ENCODE results near the gene SRRM3. TPM values are rescaled to one million over a fixed set of nuclear protein-coding genes. Genes with fewer than 3 reads are reported as not detected.
"Not testable (repeated sequence)": the region's sequence is repeated elsewhere in the genome, so short reads cannot be mapped to it uniquely, and the experiment has no call there.

Gene SRRM3
- total RNA-seq, 1 donor from 2014 or later: 6.1 TPM

DNA sequence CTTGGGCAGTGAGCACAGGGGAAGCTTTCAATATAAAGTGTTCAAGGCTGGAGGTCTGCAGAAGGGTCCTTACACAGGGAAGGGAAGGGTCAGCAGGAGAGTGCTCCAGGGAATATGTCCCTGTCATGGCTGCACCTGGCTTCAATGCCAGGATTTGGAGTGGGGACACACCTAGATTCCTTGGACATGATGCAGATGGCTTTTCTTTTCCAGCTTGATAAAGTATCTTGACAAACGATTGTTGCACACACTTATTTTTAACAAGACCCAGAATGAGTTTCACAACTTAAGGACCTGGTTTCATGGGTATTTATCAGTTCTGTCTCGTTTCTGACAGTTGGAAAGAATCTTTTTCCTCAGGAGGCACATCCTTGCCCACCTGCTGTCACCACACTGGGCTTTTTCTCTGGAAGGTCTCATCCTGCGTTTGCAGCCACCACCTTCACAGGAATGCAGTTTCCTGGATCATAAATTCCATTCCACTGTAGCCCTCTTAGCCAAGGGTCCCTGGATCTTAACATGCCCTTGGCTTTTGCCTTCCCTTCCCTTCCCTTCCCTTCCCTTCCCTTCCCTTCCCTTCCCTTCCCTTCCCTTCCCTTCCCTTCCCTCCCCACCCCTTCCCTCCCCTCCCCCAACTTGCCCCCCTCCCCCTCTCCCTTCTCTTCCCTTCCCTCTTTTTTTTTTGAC is 21.7 kb downstream of the SRRM3 start:
- no peaks in the 10 kb centered on the region for H3K9me3 ChIP-seq (replicated peaks)
- H3K4me3 ChIP-seq: no peak overlapping the region
- H3K27me3 ChIP-seq (ENCODE audit: low read depth): peaks cover 96% of the 10 kb centered on the region
- TF ChIP-seq, protein P1, sequence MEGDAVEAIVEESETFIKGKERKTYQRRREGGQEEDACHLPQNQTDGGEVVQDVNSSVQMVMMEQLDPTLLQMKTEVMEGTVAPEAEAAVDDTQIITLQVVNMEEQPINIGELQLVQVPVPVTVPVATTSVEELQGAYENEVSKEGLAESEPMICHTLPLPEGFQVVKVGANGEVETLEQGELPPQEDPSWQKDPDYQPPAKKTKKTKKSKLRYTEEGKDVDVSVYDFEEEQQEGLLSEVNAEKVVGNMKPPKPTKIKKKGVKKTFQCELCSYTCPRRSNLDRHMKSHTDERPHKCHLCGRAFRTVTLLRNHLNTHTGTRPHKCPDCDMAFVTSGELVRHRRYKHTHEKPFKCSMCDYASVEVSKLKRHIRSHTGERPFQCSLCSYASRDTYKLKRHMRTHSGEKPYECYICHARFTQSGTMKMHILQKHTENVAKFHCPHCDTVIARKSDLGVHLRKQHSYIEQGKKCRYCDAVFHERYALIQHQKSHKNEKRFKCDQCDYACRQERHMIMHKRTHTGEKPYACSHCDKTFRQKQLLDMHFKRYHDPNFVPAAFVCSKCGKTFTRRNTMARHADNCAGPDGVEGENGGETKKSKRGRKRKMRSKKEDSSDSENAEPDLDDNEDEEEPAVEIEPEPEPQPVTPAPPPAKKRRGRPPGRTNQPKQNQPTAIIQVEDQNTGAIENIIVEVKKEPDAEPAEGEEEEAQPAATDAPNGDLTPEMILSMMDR (IDR thresholded peaks at IDR 0.05; ENCODE audit: borderline replicate concordance): no peak
- H3K4me1 ChIP-seq: no peaks in the 10 kb centered on the region
- DNase-seq: no peak
- H3K27ac ChIP-seq (replicated peaks): no peak overlapping the region
- intact Hi-C loops (cut with micrococcal nuclease): no loop called here
- no peaks in the 10 kb centered on the region for H3K36me3 ChIP-seq

DNA sequence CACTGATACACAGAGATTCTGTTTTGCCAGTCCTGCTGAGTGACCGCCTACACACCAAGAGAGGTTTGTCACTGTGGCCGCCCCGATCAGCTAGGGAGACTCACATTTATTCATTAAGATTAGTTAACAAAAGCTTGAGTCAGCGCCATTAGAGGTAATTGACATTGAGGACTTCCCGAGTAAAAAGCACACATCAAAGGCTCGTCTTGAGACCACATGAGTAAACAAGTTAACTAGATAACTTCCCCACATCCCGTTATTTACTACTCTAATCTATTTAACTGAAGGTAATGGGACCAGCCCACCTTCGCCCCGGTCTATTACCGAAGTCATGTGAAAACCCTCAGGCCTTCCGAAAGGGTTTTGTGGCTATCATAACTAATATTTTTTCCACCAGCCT is 23.0 kb downstream of the SRRM3 start:
- Histone ChIP-seq H3K27ac (replicated peaks) (no peak overlapping the region), H3K36me3 (no peaks in the 10 kb centered on the region), H3K4me1 (no peaks in the 10 kb centered on the region), H3K4me3 (no peak overlapping the region), H3K27me3 (ENCODE audit: low read depth) (peaks cover 96% of the 10 kb centered on the region), H3K9me3 (replicated peaks) (no peaks in the 10 kb centered on the region)
- no peak for DNase-seq
- TF ChIP-seq, protein P1 (IDR thresholded peaks at IDR 0.05; ENCODE audit: borderline replicate concordance): no peak
- intact Hi-C loops (cut with micrococcal nuclease): no loop called here

DNA sequence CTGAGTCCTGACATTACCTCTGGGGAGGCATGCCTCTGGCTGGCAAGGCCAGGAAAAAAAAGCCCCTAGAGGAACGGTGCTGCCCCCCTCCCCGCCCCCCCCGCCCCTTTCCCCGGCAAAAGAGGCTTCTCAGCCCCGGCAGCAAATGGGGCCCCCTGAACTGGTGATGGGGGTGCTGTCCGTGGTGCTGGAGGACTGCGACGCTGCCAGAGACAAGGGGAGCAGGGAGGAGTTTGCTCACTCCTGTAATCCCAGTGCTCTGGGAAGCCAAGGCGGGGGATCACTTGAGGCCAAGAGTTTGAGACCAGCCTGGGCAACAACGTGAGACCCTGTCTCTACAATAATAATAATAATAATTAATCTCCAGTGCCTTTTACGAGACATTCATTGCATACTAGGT is 23.7 kb downstream of the SRRM3 start:
- intact Hi-C loops (cut with micrococcal nuclease): no loop called here
- H3K9me3 ChIP-seq (replicated peaks): no peaks in the 10 kb centered on the region
- H3K27me3 ChIP-seq (ENCODE audit: low read depth): peaks cover 96% of the 10 kb centered on the region
- no peak overlapping the region for H3K27ac ChIP-seq (replicated peaks)
- no peak overlapping the region for H3K4me3 ChIP-seq
- TF ChIP-seq, protein P1 (IDR thresholded peaks at IDR 0.05; ENCODE audit: borderline replicate concordance): no peak
- H3K4me1 ChIP-seq: no peaks in the 10 kb centered on the region
- DNase-seq: no peak
- no peaks in the 10 kb centered on the region for H3K36me3 ChIP-seq

DNA sequence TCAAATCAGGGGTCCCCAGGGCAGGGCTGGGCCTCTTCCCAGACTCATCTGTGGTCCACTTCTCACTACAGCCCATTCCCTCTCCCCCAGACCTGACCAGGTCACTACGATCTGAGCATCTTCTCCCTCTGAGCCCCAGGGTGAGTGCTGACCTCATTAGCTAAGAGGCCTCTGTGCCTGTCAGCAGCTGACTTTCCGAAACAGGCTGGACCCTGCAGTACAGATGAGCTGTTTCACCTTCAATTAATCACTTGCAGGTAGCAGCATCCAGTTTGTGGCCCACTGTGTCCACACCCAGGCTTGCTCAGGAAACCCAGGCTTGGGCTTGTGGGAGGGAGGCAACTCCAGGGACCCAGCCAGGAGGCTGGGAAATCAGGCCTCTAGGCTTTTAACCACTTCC is 24.3 kb downstream of the SRRM3 start:
- DNase-seq: no peak
- Histone ChIP-seq H3K4me3 (no peak overlapping the region), H3K27me3 (ENCODE audit: low read depth) (peaks cover 96% of the 10 kb centered on the region), H3K27ac (replicated peaks) (no peak overlapping the region), H3K9me3 (replicated peaks) (no peaks in the 10 kb centered on the region), H3K4me1 (no peaks in the 10 kb centered on the region), H3K36me3 (no peaks in the 10 kb centered on the region)
- TF ChIP-seq, protein P1 (IDR thresholded peaks at IDR 0.05; ENCODE audit: borderline replicate concordance): no peak
- intact Hi-C loops (cut with micrococcal nuclease): no loop called here

DNA sequence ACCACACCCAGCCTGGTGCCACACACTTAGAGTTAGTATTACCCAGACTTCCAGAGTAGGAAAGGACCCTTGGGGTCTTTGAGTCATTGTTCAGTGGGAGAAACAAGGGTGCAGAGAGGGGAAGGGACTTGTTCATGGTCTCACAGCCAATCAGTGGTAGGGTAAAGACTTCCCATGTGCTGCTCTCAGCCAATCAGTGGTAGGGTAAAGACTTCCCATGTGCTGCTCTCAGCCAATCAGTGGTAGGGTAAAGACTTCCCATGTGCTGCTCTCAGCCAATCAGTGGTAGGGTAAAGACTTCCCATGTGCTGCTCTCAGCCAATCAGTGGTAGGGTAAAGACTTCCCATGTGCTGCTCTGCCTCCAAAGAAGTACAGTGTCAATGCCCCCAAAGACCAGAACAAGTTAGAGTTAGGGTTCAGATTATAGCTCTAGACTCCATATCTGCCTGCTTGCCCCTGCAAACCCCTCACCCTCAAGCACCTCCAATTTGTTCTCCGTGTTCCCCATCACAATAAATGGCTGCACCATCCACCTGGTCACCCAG is 25.3 kb downstream of the SRRM3 start:
- H3K4me3 ChIP-seq; H3K36me3 ChIP-seq; H3K4me1 ChIP-seq; H3K9me3 ChIP-seq (replicated peaks); intact Hi-C loops (cut with micrococcal nuclease); H3K27ac ChIP-seq (replicated peaks); DNase-seq: not testable (repeated sequence)
- peaks cover 96% of the 10 kb centered on the region for H3K27me3 ChIP-seq (ENCODE audit: low read depth)

DNA sequence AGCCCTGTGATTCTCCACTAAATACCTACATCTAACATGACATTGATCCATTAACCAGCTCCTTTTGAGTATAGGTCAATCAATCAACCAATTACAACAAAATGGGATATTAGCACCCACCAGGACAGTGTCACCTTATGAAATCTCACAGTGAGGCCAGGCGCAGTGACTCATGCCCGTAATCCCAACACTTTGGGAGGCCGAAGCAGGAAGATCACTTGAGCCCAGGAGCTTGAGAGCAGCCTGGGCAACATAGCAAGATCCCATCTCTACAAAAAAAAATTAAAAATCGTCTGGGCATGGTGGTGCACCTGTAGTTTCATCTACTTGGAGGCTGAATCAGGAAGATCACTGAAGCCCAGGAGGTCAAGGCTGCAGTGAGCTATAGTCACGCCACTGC is 28.5 kb downstream of the SRRM3 start:
- no peak overlapping the region for H3K4me3 ChIP-seq
- no peaks in the 10 kb centered on the region for H3K36me3 ChIP-seq
- no peak for DNase-seq
- peaks cover 5% of the 10 kb centered on the region for H3K4me1 ChIP-seq
- H3K27ac ChIP-seq (replicated peaks): no peak overlapping the region
- peaks cover 100% of the 10 kb centered on the region for H3K27me3 ChIP-seq (ENCODE audit: low read depth)
- intact Hi-C loops (cut with micrococcal nuclease): no loop called here
- TF ChIP-seq, protein P1 (IDR thresholded peaks at IDR 0.05; ENCODE audit: borderline replicate concordance): no peak
- H3K9me3 ChIP-seq (replicated peaks): no peaks in the 10 kb centered on the region

All from left ventricle myocardium inferior (tissue), 1 donor.